K562 (cell line): ENCODE results near the gene EYA4. TPM values are rescaled to one million over a fixed set of nuclear protein-coding genes. Genes with fewer than 3 reads are reported as not detected.

Experiments
- ATAC-seq: fragments of 200-7000 bp; cut with Tn5 transposase; 3 replicates; pipeline ENCODE4 v1.9.1; 2020; ENCODE audit warnings: moderate library complexity
- BruUV-seq: library from RNA; stranded (reverse); fragments of 400-500 nt; replicated peaks from 2 replicates; lab custom pipeline; 2021; lab: Mats Ljungman, UMichigan
- CTCF ChIA-PET: fragments of 300-600 bp; formaldehyde crosslinking; extraction: SDS; loops from one replicate; lab custom pipeline; 2021; ENCODE audit warnings: low intra/inter-chr PET ratio; lab: Yijun Ruan, JAX
- POLR2A ChIA-PET: fragments of 300-600, 350-650 bp; sonication (Branson Sonifier 250); formaldehyde crosslinking; extraction: SDS; loops from one replicate; lab custom pipeline; 2021; ENCODE audit warnings: antibody characterized with exemption, inconsistent platforms; lab: Yijun Ruan, JAX
- DNase-seq, 4 experiments: peaks; one replicate each; pipeline versions ENCODE4 v3.0.0 to v3.0.0-alpha.2; 2011 to 2018; ENCODE audit warnings: low spot score in 3 of 4, mixed read lengths in 3 of 4; ENCODE audit errors: extremely low read depth in 1 of 4
- FAIRE-seq: peaks from 2 replicates; lab custom pipeline; 2011; peaks lifted over from hg19 to GRCh38; lab: Jason Lieb, UNC
- H2AFZ ChIP-seq: 2 replicates; pipeline ENCODE4 v1.6.0; 2011; ENCODE audit warnings: low read depth, low read length, control low read depth, inconsistent platforms
- H3K27ac ChIP-seq: fragments of 200-600 bp; 3 replicates; pipeline ENCODE4 v1.8.0; 2011; ENCODE audit warnings: low read depth, mild to moderate bottlenecking, control low read depth, inconsistent platforms, low read length, moderate library complexity, mixed read lengths; ENCODE audit errors: extremely low read depth
- H3K27me3 ChIP-seq, 2 experiments: fragments of 300-600 bp in 1 of 2; 2 replicates in 1 of 2; 3 replicates in 1 of 2; pipeline versions ENCODE4 v1.6.0 to v1.8.0; 2011; ENCODE audit warnings: inconsistent platforms in 2 of 2, low read length in 2 of 2, mild to moderate bottlenecking in 1 of 2, mixed read lengths in 1 of 2, moderate library complexity in 1 of 2; ENCODE audit not compliant: control insufficient read depth in 2 of 2, insufficient read depth in 2 of 2
- H3K36me3 ChIP-seq: fragments of 300-600 bp; 3 replicates; pipeline ENCODE4 v1.8.0; 2011; ENCODE audit warnings: mild to moderate bottlenecking, low read length, inconsistent platforms; ENCODE audit not compliant: control insufficient read depth, insufficient read depth
- H3K4me1 ChIP-seq, 2 experiments: fragments of 200-600 bp in 1 of 2; replicated peaks in 1 of 2; 2 replicates in 1 of 2; 3 replicates in 1 of 2; pipeline versions ENCODE4 v1.5.1 to v1.8.0; 2011; ENCODE audit warnings: inconsistent platforms in 2 of 2, low read length in 2 of 2, mild to moderate bottlenecking in 1 of 2, mixed read lengths in 1 of 2, moderate library complexity in 1 of 2; ENCODE audit not compliant: control insufficient read depth in 2 of 2, insufficient read depth in 2 of 2
- H3K4me2 ChIP-seq: 2 replicates; pipeline ENCODE4 v1.6.1; 2011; ENCODE audit warnings: low read length, control low read depth, inconsistent platforms, mixed read lengths; ENCODE audit not compliant: insufficient read depth
- H3K4me3 ChIP-seq: fragments of 200-600 bp; sonication (generic), shearing (Covaris generic); 2 replicates; pipeline ENCODE4 v1.5.1; 2016; ENCODE audit warnings: control low read depth, inconsistent platforms
- H3K79me2 ChIP-seq: fragments of 200-600 bp; 3 replicates; pipeline ENCODE4 v1.8.0; 2011; ENCODE audit warnings: low read length, inconsistent platforms; ENCODE audit not compliant: control insufficient read depth, insufficient read depth
- H3K9ac ChIP-seq, 2 experiments: 2 replicates each; pipeline versions ENCODE4 v1.6.0 to v1.6.1; 2011; ENCODE audit warnings: low read depth in 2 of 2, low read length in 2 of 2, control low read depth in 1 of 2, inconsistent platforms in 1 of 2, mild to moderate bottlenecking in 1 of 2, mixed read lengths in 1 of 2; ENCODE audit not compliant: insufficient read depth in 1 of 2
- H3K9me1 ChIP-seq: one replicate; pipeline ENCODE4 v1.6.0; 2011; ENCODE audit warnings: inconsistent platforms, mild to moderate bottlenecking, low read length, moderate library complexity; ENCODE audit not compliant: control insufficient read depth, insufficient read depth
- H3K9me3 ChIP-seq: replicated peaks from 2 replicates; pipeline ENCODE4 v1.5.1; 2011; ENCODE audit warnings: low read depth, low read length, inconsistent platforms; ENCODE audit not compliant: control insufficient read depth, insufficient read depth
- H4K20me1 ChIP-seq: replicated peaks from 2 replicates; pipeline ENCODE4 v1.6.1; 2011; ENCODE audit warnings: low read length, inconsistent platforms, mixed read lengths; ENCODE audit not compliant: control insufficient read depth, insufficient read depth
- CBX1 ChIP-seq: sonication (generic); IDR thresholded peaks from 2 replicates; pipeline ENCODE4 v1.6.1; 2016; ENCODE audit warnings: antibody characterized with exemption, low read depth, mild to moderate bottlenecking
- CREM ChIP-seq: IDR thresholded peaks from 2 replicates; pipeline ENCODE4 v1.6.1; 2014; ENCODE audit warnings: antibody characterized with exemption, low read depth
- ETV6 ChIP-seq, 3 experiments: fragments of 150-350 bp in 1 of 3; sonication (generic) in 1 of 3; formaldehyde crosslinking in 1 of 3; IDR thresholded peaks; 2 replicates each; pipeline versions ENCODE4 v1.6.1 to v1.8.0; 2014 to 2022; ENCODE audit warnings: borderline replicate concordance in 2 of 3, low read depth in 2 of 3, antibody characterized with exemption in 1 of 3, low read length in 1 of 3, mild to moderate bottlenecking in 1 of 3, missing genetic modification reagents in 1 of 3
- MAFG ChIP-seq: fragments of 450-650 bp; conservative IDR thresholded peaks from 2 replicates; pipeline ENCODE4 v1.6.1; 2016; ENCODE audit warnings: missing genetic modification characterization, missing compliant biosample characterization
- MCM2 ChIP-seq: fragments of 450-650 bp; IDR thresholded peaks from 2 replicates; pipeline ENCODE4 v1.6.1; 2017; ENCODE audit warnings: low read depth, mild to moderate bottlenecking
- NCOA6 ChIP-seq: fragments of 450-650 bp; IDR thresholded peaks from 2 replicates; pipeline ENCODE4 v1.6.1; 2017; ENCODE audit warnings: mild to moderate bottlenecking
- NELFE ChIP-seq: IDR thresholded peaks from 2 replicates; pipeline ENCODE4 v1.6.1; 2011; ENCODE audit warnings: mild to moderate bottlenecking; ENCODE audit not compliant: insufficient read depth, insufficient read length
- RBBP5 ChIP-seq: fragments of 200-600 bp; sonication (generic); IDR thresholded peaks from 2 replicates; pipeline ENCODE4 v1.6.1; 2012; ENCODE audit warnings: borderline replicate concordance, mild to moderate bottlenecking, low read length, control low read depth, inconsistent platforms; ENCODE audit not compliant: insufficient read depth, poor library complexity, severe bottlenecking
- SNIP1 ChIP-seq: fragments of 450-650 bp; IDR thresholded peaks from 2 replicates; pipeline ENCODE4 v1.7.1; 2017; ENCODE audit warnings: low read depth, mild to moderate bottlenecking
- TBP ChIP-seq: optimal IDR thresholded peaks from 2 replicates; pipeline ENCODE3; 2011; ENCODE audit warnings: low read depth, low read length, improper control_type of control experiment
- YY1 ChIP-seq, 3 experiments: IDR thresholded peaks; 2 replicates each; pipeline ENCODE4 v1.6.1; 2011; ENCODE audit warnings: low read length in 2 of 3, mild to moderate bottlenecking in 2 of 3, moderate library complexity in 2 of 3, borderline replicate concordance in 1 of 3, control low read depth in 1 of 3, low read depth in 1 of 3; ENCODE audit not compliant: insufficient read depth in 3 of 3, insufficient replicate concordance in 2 of 3, control insufficient read depth in 1 of 3, insufficient read length in 1 of 3; ENCODE audit errors: extremely low read depth in 1 of 3
- ZNF695 ChIP-seq: fragments of 450-650 bp; formaldehyde crosslinking; IDR thresholded peaks from 2 replicates; pipeline ENCODE4 v1.4.0; 2020; ENCODE audit warnings: mild to moderate bottlenecking, moderate library complexity
- ZSCAN32 ChIP-seq: fragments of 450-650 bp; formaldehyde crosslinking; IDR thresholded peaks from 2 replicates; pipeline ENCODE4 v1.4.0; 2020; ENCODE audit warnings: mild to moderate bottlenecking, moderate library complexity
- ZZZ3 ChIP-seq: fragments of 450-650 bp; IDR thresholded peaks from 2 replicates; pipeline ENCODE4 v1.6.1; 2016; ENCODE audit warnings: antibody characterized with exemption, mild to moderate bottlenecking, moderate library complexity
- WGBS: fragments of 100-300 bp; shearing (Covaris generic); methylation state at CpG from one replicate; pipeline ENCODE4 v1.1.6; 2016; ENCODE audit warnings: low coverage, mixed read lengths; ENCODE audit not compliant: insufficient coverage; ENCODE audit errors: missing lambda C conversion rate; 5-methylcytosine and 5-hydroxymethylcytosine counted together
- in situ Hi-C: fragments of 300-500 bp; cut with MboI; formaldehyde crosslinking; loops from 4 replicates; pipeline ENCODE4 v1.15.0; 2018; ENCODE audit warnings: inconsistent platforms, mixed read lengths
- intact Hi-C: fragments of 100-400 bp; cut with micrococcal nuclease; formaldehyde crosslinking; loops from 2 replicates; pipeline ENCODE4 v1.14.2; 2022
- polyA plus RNA-seq, 8 experiments: library from polyadenylated mRNA; depleted of rRNA in 4 of 8; stranded (reverse) in 5 of 8; unstranded in 3 of 8; fragments of >200 nt; fragmentation: Nextera tagmentation in 2 of 8; fragmentation: Illumina TruSeq in 1 of 8; extraction: Ambion mirVana in 2 of 8; extraction: Trizol in 1 of 8; gene quantifications; 2 replicates each; pipeline versions ENCODE4 v1.2.1 to v1.2.3, GENCODE V29; 2011 to 2014; ENCODE audit warnings: inconsistent platforms in 1 of 8, missing spikeins in 1 of 8
- total RNA-seq, 7 experiments: library from RNA; depleted of rRNA in 6 of 7; stranded (reverse); fragments of >200 nt in 6 of 7; fragmentation: Illumina TruSeq in 2 of 7; extraction: Trizol in 2 of 7; gene quantifications; 2 replicates each; pipeline versions ENCODE4 v1.2.1 to v1.2.3, GENCODE V29; 2011 to 2021; ENCODE audit warnings: low replicate concordance in 1 of 7
- TF ChIP-seq, protein P1 (sequence below): fragments of 250-450 bp; sonication (Bioruptor Pico); IDR thresholded peaks from 2 replicates; pipeline ENCODE4 v1.8.0; 2021; ENCODE audit warnings: mild to moderate bottlenecking, moderate library complexity
- TF ChIP-seq, protein P2 (sequence below): sonication (generic); formaldehyde crosslinking; IDR thresholded peaks from 2 replicates; pipeline ENCODE4 v1.8.1; 2022; ENCODE audit warnings: missing genetic modification reagents
- TF ChIP-seq, protein P3 (sequence below): sonication (generic); formaldehyde crosslinking; IDR thresholded peaks from 2 replicates; pipeline ENCODE4 v1.8.1; 2023; ENCODE audit warnings: mild to moderate bottlenecking, missing genetic modification reagents

Gene EYA4
- total and polyA plus RNA-seq, 9 of the 15 experiments (the other 6 are each of a cell fraction or from before 2014, with no cell fraction given) = 0.03 to 0.04 TPM; not detected in 7

DNA sequence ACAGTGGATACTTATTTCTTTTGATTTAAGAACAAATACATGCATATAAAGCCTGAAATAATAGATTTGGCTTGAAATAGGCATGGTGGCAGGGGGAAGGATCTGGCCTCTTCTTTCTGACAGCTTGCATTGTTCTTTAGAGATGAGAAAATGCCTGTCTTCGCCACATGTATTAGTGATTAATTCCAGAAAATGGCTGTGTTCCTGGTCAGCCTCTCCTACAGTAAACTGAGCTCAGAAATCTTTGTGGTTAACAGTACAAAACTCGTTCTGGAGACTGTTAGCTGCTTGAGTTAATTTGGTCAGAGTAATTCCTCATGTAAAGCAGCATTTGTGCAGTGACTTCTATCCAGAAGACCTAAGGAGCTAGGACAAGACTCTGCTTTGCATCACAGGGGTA lies 151.5 kb downstream of the EYA4 start (continued):
- TF ChIP-seq CBX1 (no peak), YY1 (IDR thresholded peaks at IDR 0.05; ENCODE audit: borderline replicate concordance in 1 of 3, control insufficient read depth in 1 of 3, extremely low read depth in 1 of 3, insufficient read depth in 3 of 3, insufficient read length in 1 of 3, insufficient replicate concordance in 2 of 3, low read depth in 1 of 3, low read length in 2 of 3) (no peak), MCM2 (no peak), MAFG (no peak), ZZZ3 (no peak), ETV6 (IDR thresholded peaks at IDR 0.05; ENCODE audit: borderline replicate concordance in 1 of 2, low read depth in 2 of 2, low read length in 1 of 2) (no peak), ETV6 (CRISPR knock-in tag; IDR thresholded peaks at IDR 0.05; ENCODE audit: borderline replicate concordance) (no peak), NCOA6 (no peak)
- TF ChIP-seq, protein P1, sequence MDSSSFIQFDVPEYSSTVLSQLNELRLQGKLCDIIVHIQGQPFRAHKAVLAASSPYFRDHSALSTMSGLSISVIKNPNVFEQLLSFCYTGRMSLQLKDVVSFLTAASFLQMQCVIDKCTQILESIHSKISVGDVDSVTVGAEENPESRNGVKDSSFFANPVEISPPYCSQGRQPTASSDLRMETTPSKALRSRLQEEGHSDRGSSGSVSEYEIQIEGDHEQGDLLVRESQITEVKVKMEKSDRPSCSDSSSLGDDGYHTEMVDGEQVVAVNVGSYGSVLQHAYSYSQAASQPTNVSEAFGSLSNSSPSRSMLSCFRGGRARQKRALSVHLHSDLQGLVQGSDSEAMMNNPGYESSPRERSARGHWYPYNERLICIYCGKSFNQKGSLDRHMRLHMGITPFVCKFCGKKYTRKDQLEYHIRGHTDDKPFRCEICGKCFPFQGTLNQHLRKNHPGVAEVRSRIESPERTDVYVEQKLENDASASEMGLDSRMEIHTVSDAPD (CRISPR knock-in tag) = no peak

DNA sequence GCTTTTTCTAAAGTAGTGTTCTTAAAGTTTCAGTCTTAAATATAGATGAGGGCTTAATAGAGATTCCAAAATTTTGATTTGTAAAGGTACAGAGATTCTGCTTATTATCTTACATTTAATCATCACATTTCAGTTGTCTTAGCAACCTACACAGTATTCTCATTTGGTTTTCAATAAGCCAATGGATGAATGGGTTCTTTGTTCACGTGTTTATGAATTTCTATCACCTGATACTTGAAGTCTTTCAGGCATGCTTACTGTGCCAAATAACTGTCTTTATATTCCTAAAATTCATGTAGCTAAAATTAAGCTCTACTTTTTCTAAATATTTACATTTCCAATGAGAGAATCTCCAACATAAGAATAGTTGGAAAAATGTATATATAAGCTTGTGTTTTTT lies 152.7 kb downstream of the EYA4 start:
- no peaks in the 10 kb centered on the region for H3K4me1 ChIP-seq
- H2AFZ ChIP-seq = no peak overlapping the region
- no peaks in the 10 kb centered on the region for H3K9me3 ChIP-seq
- no peaks in the 10 kb centered on the region for H3K27me3 ChIP-seq
- H3K4me2 ChIP-seq = no peak overlapping the region
- ATAC-seq (no peak), FAIRE-seq (no peak), DNase-seq (no peak)
- no peaks in the 10 kb centered on the region for H4K20me1 ChIP-seq
- POLR2A ChIA-PET = no interaction called here
- intact Hi-C loops = no loop called here
- H3K36me3 ChIP-seq = no peaks in the 10 kb centered on the region
- no peak overlapping the region for H3K27ac ChIP-seq
- H3K9ac ChIP-seq = no peak overlapping the region
- CTCF ChIA-PET = no interaction called here
- in situ Hi-C loops = no loop called here
- 0% methylated on average over 1 of the region's 1 CpG for WGBS
- TF ChIP-seq RBBP5 (no peak), NELFE (no peak), TBP (no peak), SNIP1 (no peak), CREM (no peak), ZSCAN32 (CRISPR knock-in tag) (no peak), ZNF695 (CRISPR knock-in tag) (no peak)
- TF ChIP-seq, protein P2, sequence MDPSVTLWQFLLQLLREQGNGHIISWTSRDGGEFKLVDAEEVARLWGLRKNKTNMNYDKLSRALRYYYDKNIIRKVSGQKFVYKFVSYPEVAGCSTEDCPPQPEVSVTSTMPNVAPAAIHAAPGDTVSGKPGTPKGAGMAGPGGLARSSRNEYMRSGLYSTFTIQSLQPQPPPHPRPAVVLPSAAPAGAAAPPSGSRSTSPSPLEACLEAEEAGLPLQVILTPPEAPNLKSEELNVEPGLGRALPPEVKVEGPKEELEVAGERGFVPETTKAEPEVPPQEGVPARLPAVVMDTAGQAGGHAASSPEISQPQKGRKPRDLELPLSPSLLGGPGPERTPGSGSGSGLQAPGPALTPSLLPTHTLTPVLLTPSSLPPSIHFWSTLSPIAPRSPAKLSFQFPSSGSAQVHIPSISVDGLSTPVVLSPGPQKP (CRISPR knock-in tag) = no peak
- TF ChIP-seq, protein P3, sequence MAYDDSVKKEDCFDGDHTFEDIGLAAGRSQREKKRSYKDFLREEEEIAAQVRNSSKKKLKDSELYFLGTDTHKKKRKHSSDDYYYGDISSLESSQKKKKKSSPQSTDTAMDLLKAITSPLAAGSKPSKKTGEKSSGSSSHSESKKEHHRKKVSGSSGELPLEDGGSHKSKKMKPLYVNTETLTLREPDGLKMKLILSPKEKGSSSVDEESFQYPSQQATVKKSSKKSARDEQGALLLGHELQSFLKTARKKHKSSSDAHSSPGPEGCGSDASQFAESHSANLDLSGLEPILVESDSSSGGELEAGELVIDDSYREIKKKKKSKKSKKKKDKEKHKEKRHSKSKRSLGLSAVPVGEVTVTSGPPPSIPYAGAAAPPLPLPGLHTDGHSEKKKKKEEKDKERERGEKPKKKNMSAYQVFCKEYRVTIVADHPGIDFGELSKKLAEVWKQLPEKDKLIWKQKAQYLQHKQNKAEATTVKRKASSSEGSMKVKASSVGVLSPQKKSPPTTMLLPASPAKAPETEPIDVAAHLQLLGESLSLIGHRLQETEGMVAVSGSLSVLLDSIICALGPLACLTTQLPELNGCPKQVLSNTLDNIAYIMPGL = no peak
- TF ChIP-seq, all 486 proteins: peak for 0
- no TSS peak for BruUV-seq
- H3K79me2 ChIP-seq = no peaks in the 10 kb centered on the region
- H3K9me1 ChIP-seq = no peaks in the 10 kb centered on the region
- H3K4me3 ChIP-seq = no peak overlapping the region
